ENCODE data around the gene NR1H4.
"Not testable (repeated sequence)": the region's sequence is repeated elsewhere in the genome, so short reads cannot be mapped to it uniquely, and the experiment has no call there.

Gene NR1H4

GRCh38 chr12:100601626-100602025 is 128.0 kb downstream of the NR1H4 start:
- no peaks in the 10 kb centered on the region for H3K79me2 ChIP-seq (ENCODE audit: insufficient read depth, low read length)
- H3K4me2 ChIP-seq (ENCODE audit: low read depth, low read length, poor library complexity, severe bottlenecking): no peak overlapping the region
- no peaks in the 10 kb centered on the region for H3K9me3 ChIP-seq (ENCODE audit: insufficient read depth, low read depth, low read length)
- no peaks in the 10 kb centered on the region for H3K36me3 ChIP-seq (ENCODE audit: insufficient read depth, low read length)
- H4K20me1 ChIP-seq (ENCODE audit: insufficient read depth, low read length, poor library complexity, severe bottlenecking): no peaks in the 10 kb centered on the region
- H3F3A ChIP-seq (ENCODE audit: low read depth): no peaks in the 10 kb centered on the region
- no peak overlapping the region for H2AFZ ChIP-seq (ENCODE audit: low read length)
- no peaks in the 10 kb centered on the region for H3K27me3 ChIP-seq (ENCODE audit: insufficient read depth, low read length, poor library complexity, severe bottlenecking)
- H3K4me1 ChIP-seq (ENCODE audit: insufficient read depth, low read length, poor library complexity, severe bottlenecking): no peaks in the 10 kb centered on the region
- H3K9ac ChIP-seq (ENCODE audit: low read depth, low read length, poor library complexity, severe bottlenecking): no peak overlapping the region
- H3K4me3 ChIP-seq (ENCODE audit: low read length, poor library complexity, severe bottlenecking): no peak overlapping the region
- TF ChIP-seq, protein P1, sequence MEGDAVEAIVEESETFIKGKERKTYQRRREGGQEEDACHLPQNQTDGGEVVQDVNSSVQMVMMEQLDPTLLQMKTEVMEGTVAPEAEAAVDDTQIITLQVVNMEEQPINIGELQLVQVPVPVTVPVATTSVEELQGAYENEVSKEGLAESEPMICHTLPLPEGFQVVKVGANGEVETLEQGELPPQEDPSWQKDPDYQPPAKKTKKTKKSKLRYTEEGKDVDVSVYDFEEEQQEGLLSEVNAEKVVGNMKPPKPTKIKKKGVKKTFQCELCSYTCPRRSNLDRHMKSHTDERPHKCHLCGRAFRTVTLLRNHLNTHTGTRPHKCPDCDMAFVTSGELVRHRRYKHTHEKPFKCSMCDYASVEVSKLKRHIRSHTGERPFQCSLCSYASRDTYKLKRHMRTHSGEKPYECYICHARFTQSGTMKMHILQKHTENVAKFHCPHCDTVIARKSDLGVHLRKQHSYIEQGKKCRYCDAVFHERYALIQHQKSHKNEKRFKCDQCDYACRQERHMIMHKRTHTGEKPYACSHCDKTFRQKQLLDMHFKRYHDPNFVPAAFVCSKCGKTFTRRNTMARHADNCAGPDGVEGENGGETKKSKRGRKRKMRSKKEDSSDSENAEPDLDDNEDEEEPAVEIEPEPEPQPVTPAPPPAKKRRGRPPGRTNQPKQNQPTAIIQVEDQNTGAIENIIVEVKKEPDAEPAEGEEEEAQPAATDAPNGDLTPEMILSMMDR (conservative IDR thresholded peaks at IDR 0.05; ENCODE audit: low read length): no peak
- TF ChIP-seq EZH2phosphoT487 (IDR thresholded peaks at IDR 0.05; ENCODE audit: borderline replicate concordance): no peak
- H3K9me2 ChIP-seq (replicated peaks; ENCODE audit: low read depth, low read length): no peaks in the 10 kb centered on the region

- not testable (repeated sequence) for H3K79me2 ChIP-seq (ENCODE audit: insufficient read depth, low read length); H3K36me3 ChIP-seq (ENCODE audit: insufficient read depth, low read length); H3K9me3 ChIP-seq (ENCODE audit: insufficient read depth, low read depth, low read length); H3K27me3 ChIP-seq (ENCODE audit: insufficient read depth, low read length, poor library complexity, severe bottlenecking); H3K4me1 ChIP-seq (ENCODE audit: insufficient read depth, low read length, poor library complexity, severe bottlenecking); H3F3A ChIP-seq (ENCODE audit: low read depth); H3K9me2 ChIP-seq (replicated peaks; ENCODE audit: low read depth, low read length); H3K4me3 ChIP-seq (ENCODE audit: low read length, poor library complexity, severe bottlenecking); H2AFZ ChIP-seq (ENCODE audit: low read length); H3K4me2 ChIP-seq (ENCODE audit: low read depth, low read length, poor library complexity, severe bottlenecking); H3K9ac ChIP-seq (ENCODE audit: low read depth, low read length, poor library complexity, severe bottlenecking); H4K20me1 ChIP-seq (ENCODE audit: insufficient read depth, low read length, poor library complexity, severe bottlenecking)
Observed at GRCh38 chr12:100602997-100603396, 129.3 kb downstream of the NR1H4 start.

- Histone ChIP-seq H2AFZ (ENCODE audit: low read length) (no peak overlapping the region), H3K4me1 (ENCODE audit: insufficient read depth, low read length, poor library complexity, severe bottlenecking) (no peaks in the 10 kb centered on the region), H3F3A (ENCODE audit: low read depth) (no peaks in the 10 kb centered on the region), H3K9me2 (replicated peaks; ENCODE audit: low read depth, low read length) (no peaks in the 10 kb centered on the region), H3K36me3 (ENCODE audit: insufficient read depth, low read length) (no peaks in the 10 kb centered on the region), H3K27me3 (ENCODE audit: insufficient read depth, low read length, poor library complexity, severe bottlenecking) (no peaks in the 10 kb centered on the region), H3K79me2 (ENCODE audit: insufficient read depth, low read length) (no peaks in the 10 kb centered on the region), H3K4me2 (ENCODE audit: low read depth, low read length, poor library complexity, severe bottlenecking) (no peak overlapping the region), H4K20me1 (ENCODE audit: insufficient read depth, low read length, poor library complexity, severe bottlenecking) (no peaks in the 10 kb centered on the region), H3K4me3 (ENCODE audit: low read length, poor library complexity, severe bottlenecking) (no peak overlapping the region), H3K9ac (ENCODE audit: low read depth, low read length, poor library complexity, severe bottlenecking) (no peak overlapping the region), H3K9me3 (ENCODE audit: insufficient read depth, low read depth, low read length) (no peaks in the 10 kb centered on the region)
- TF ChIP-seq EZH2phosphoT487 (IDR thresholded peaks at IDR 0.05; ENCODE audit: borderline replicate concordance): no peak
- TF ChIP-seq, protein P1 (conservative IDR thresholded peaks at IDR 0.05; ENCODE audit: low read length): no peak
Observed at GRCh38 chr12:100608776-100609175, 135.1 kb downstream of the NR1H4 start.

DNA sequence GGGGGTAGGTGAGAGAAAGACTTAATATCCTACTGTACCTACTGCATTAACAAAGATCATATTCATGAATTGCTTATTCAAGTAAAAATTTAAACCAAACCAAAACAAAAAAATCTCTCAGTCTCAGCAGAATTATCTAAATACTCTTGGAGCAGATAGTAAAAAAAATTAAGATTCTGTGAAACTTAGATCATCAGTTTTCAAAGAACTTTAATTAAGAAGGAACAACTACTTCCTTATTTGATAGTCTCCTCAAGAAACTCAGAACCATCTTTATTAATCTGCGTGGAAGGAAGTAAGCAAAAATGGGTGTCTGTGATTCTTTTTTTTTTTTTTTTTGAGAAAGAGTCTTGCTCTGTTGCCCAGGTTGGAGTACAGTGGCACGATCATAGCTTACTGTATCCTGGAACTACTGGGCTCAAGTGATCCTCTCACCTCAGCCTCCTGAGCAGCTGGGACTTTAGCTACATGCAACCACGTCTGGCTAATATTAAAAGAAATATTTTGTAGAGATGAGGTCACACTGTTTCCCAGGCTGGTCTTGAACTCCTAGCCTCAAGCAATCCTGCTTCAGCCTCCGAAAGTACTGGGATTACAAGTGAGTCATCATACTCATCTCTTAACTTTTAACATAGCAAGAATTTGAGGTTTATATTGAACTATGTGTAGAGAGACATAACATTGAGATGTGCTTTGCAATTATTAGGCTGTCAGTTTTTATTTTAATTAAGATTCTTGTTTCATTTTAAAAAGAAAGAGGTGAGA is 137.2 kb downstream of the NR1H4 start:
- no peak overlapping the region for H3K4me2 ChIP-seq (ENCODE audit: low read depth, low read length, poor library complexity, severe bottlenecking)
- TF ChIP-seq, protein P1 (conservative IDR thresholded peaks at IDR 0.05; ENCODE audit: low read length): no peak
- TF ChIP-seq EZH2phosphoT487 (IDR thresholded peaks at IDR 0.05; ENCODE audit: borderline replicate concordance): no peak
- H3K79me2 ChIP-seq (ENCODE audit: insufficient read depth, low read length): no peaks in the 10 kb centered on the region

More for the DNA sequence above, 137.2 kb downstream of the NR1H4 start:
- Histone ChIP-seq H3K4me1 (ENCODE audit: insufficient read depth, low read length, poor library complexity, severe bottlenecking) (no peaks in the 10 kb centered on the region), H3K27me3 (ENCODE audit: insufficient read depth, low read length, poor library complexity, severe bottlenecking) (no peaks in the 10 kb centered on the region), H3K9me3 (ENCODE audit: insufficient read depth, low read depth, low read length) (no peaks in the 10 kb centered on the region), H3K9ac (ENCODE audit: low read depth, low read length, poor library complexity, severe bottlenecking) (no peak overlapping the region), H3F3A (ENCODE audit: low read depth) (no peaks in the 10 kb centered on the region), H3K36me3 (ENCODE audit: insufficient read depth, low read length) (no peaks in the 10 kb centered on the region), H4K20me1 (ENCODE audit: insufficient read depth, low read length, poor library complexity, severe bottlenecking) (no peaks in the 10 kb centered on the region), H2AFZ (ENCODE audit: low read length) (no peak overlapping the region), H3K9me2 (replicated peaks; ENCODE audit: low read depth, low read length) (no peaks in the 10 kb centered on the region), H3K4me3 (ENCODE audit: low read length, poor library complexity, severe bottlenecking) (no peak overlapping the region)

Measured in Loucy (cell line).